Trophoblast cell (in vitro differentiated cells and primary cell): ENCODE data around the gene CCNI.
A peak's percentile ranks its signal among the peaks of the same experiment; 100 is the strongest.

Experiments used
- DNase-seq, 2 donors: peaks; one replicate each; pipeline ENCODE4 v3.0.0-alpha.2; 2016
- H2AFZ ChIP-seq: 2 replicates; pipeline ENCODE4 v1.6.1; 2013; ENCODE audit warnings: low read length, moderate library complexity, mild to moderate bottlenecking; ENCODE audit not compliant: insufficient read depth, poor library complexity
- H2AK5ac ChIP-seq: 2 replicates; pipeline ENCODE4 v1.6.1; 2013; ENCODE audit warnings: mild to moderate bottlenecking, low read length
- H2BK120ac ChIP-seq: 2 replicates; pipeline ENCODE4 v1.6.1; 2013; ENCODE audit warnings: low read length, mild to moderate bottlenecking, moderate library complexity; ENCODE audit not compliant: insufficient read depth, poor library complexity
- H2BK12ac ChIP-seq: 2 replicates; pipeline ENCODE4 v1.6.1; 2013; ENCODE audit warnings: mild to moderate bottlenecking, low read length, moderate library complexity
- H2BK5ac ChIP-seq: 2 replicates; pipeline ENCODE4 v1.6.1; 2013; ENCODE audit warnings: low read length, low read depth, moderate library complexity, mild to moderate bottlenecking; ENCODE audit not compliant: poor library complexity
- H3K14ac ChIP-seq: 2 replicates; pipeline ENCODE4 v1.6.1; 2013; ENCODE audit warnings: mild to moderate bottlenecking, low read length
- H3K18ac ChIP-seq: 2 replicates; pipeline ENCODE4 v1.6.1; 2013; ENCODE audit warnings: mild to moderate bottlenecking, low read length
- H3K23ac ChIP-seq: 2 replicates; pipeline ENCODE4 v1.6.1; 2013; ENCODE audit warnings: low read length
- H3K27ac ChIP-seq: 2 replicates; pipeline ENCODE4 v1.5.1; 2013; ENCODE audit warnings: low read depth, mild to moderate bottlenecking, inconsistent platforms, low read length, moderate library complexity
- H3K27me3 ChIP-seq: 2 replicates; pipeline ENCODE4 v1.6.1; 2013; ENCODE audit warnings: inconsistent platforms, mild to moderate bottlenecking, low read length, moderate library complexity; ENCODE audit not compliant: insufficient read depth
- H3K36me3 ChIP-seq, 2 experiments: 1 replicate in 1 of 2; 2 replicates in 1 of 2; pipeline ENCODE4 v1.6.1; 2013; ENCODE audit warnings: low read length in 2 of 2, mild to moderate bottlenecking in 2 of 2, moderate library complexity in 1 of 2; ENCODE audit not compliant: insufficient read depth in 2 of 2, control insufficient read depth in 1 of 2
- H3K4ac ChIP-seq: 2 replicates; pipeline ENCODE4 v1.6.1; 2013; ENCODE audit warnings: low read depth, mild to moderate bottlenecking, low read length, moderate library complexity
- H3K4me1 ChIP-seq, 2 experiments: 1 replicate in 1 of 2; 2 replicates in 1 of 2; pipeline ENCODE4 v1.6.1; 2013; ENCODE audit warnings: low read length in 2 of 2, mild to moderate bottlenecking in 2 of 2, moderate library complexity in 1 of 2; ENCODE audit not compliant: insufficient read depth in 2 of 2, control insufficient read depth in 1 of 2
- H3K4me2 ChIP-seq: 2 replicates; pipeline ENCODE4 v1.6.1; 2013; ENCODE audit warnings: inconsistent platforms, mild to moderate bottlenecking, low read length, moderate library complexity
- H3K4me3 ChIP-seq: 2 replicates; pipeline ENCODE4 v1.5.1; 2013; ENCODE audit warnings: mild to moderate bottlenecking, low read depth, low read length, inconsistent platforms
- H3K79me1 ChIP-seq: one replicate; pipeline ENCODE4 v1.6.1; 2013; ENCODE audit warnings: low read length
- H3K79me2 ChIP-seq: 2 replicates; pipeline ENCODE4 v1.6.1; 2013; ENCODE audit warnings: low read length, mild to moderate bottlenecking; ENCODE audit not compliant: control insufficient read depth, insufficient read depth, poor library complexity
- H3K9ac ChIP-seq: 2 replicates; pipeline ENCODE4 v1.6.1; 2013; ENCODE audit warnings: mild to moderate bottlenecking, low read length
- H3K9me3 ChIP-seq: 2 replicates; pipeline ENCODE4 v1.6.1; 2013; ENCODE audit warnings: low read depth, mild to moderate bottlenecking, control low read depth, inconsistent platforms, low read length; ENCODE audit not compliant: insufficient read depth
- H4K12ac ChIP-seq: 2 replicates; pipeline ENCODE4 v1.6.1; 2013; ENCODE audit warnings: low read depth, mild to moderate bottlenecking, low read length, moderate library complexity
- H4K8ac ChIP-seq: 2 replicates; pipeline ENCODE4 v1.6.1; 2013; ENCODE audit warnings: low read depth, mild to moderate bottlenecking, low read length, moderate library complexity
- H4K91ac ChIP-seq: one replicate; pipeline ENCODE4 v1.6.1; 2013; ENCODE audit warnings: low read depth, mild to moderate bottlenecking, low read length, moderate library complexity
- WGBS: extraction: QIAGEN DNeasy Blood & Tissue Kit; methylation state at CpG from one replicate; pipeline ENCODE4 v1.1.7; 2013; ENCODE audit warnings: missing lambda C conversion rate; ENCODE audit not compliant: insufficient read length, insufficient coverage; ENCODE audit errors: extremely low coverage; 5-methylcytosine and 5-hydroxymethylcytosine counted together

The CCNI gene

GRCh38 chr4:77022560-77023179, 53.1 kb downstream of the CCNI start:
- Histone ChIP-seq H3K4ac (no peak overlapping the region), H3K27me3 (no peaks in the 10 kb centered on the region), H4K91ac (peak overlapping the region; percentile 41), H2BK5ac (no peak overlapping the region), H3K36me3 (peaks cover 34 to 55% of the 10 kb centered on the region in 2 experiments), H2BK120ac (peak overlapping the region; percentile 14), H3K9me3 (no peaks in the 10 kb centered on the region), H3K4me1 (peaks cover 15 to 19% of the 10 kb centered on the region in 2 experiments), H2AFZ (no peak overlapping the region), H2AK5ac (no peak overlapping the region), H3K79me1 (peaks cover 9% of the 10 kb centered on the region), H3K23ac (no peak overlapping the region), H3K18ac (peak overlapping the region; percentile 33), H4K12ac (no peak overlapping the region), H3K4me2 (no peak overlapping the region), H3K9ac (no peak overlapping the region), H3K27ac (peak overlapping the region; percentile 79), H4K8ac (peak overlapping the region; percentile 28), H3K14ac (peak overlapping the region; percentile 28), H3K4me3 (no peak overlapping the region), H2BK12ac (peak overlapping the region; percentile 10), H3K79me2 (no peaks in the 10 kb centered on the region)
- peak in 1 of 2 donors; percentile 64 for DNase-seq
- WGBS: no CpG with 5 or more reads among the region's 5 CpGs

- Histone ChIP-seq H3K18ac (no peak overlapping the region), H3K23ac (no peak overlapping the region), H3K79me2 (no peaks in the 10 kb centered on the region), H3K4me3 (no peak overlapping the region), H3K9ac (no peak overlapping the region), H3K27ac (peak overlapping the region; percentile 79), H2BK5ac (peak overlapping the region; percentile 0), H3K4me1 (peaks cover 15 to 19% of the 10 kb centered on the region in 2 experiments), H3K27me3 (no peaks in the 10 kb centered on the region), H3K36me3 (peaks cover 30 to 52% of the 10 kb centered on the region in 2 experiments), H2BK12ac (peak overlapping the region; percentile 0), H2BK120ac (no peak overlapping the region), H2AK5ac (no peak overlapping the region), H2AFZ (no peak overlapping the region), H3K4ac (no peak overlapping the region), H3K9me3 (no peaks in the 10 kb centered on the region), H4K8ac (no peak overlapping the region), H4K12ac (no peak overlapping the region), H3K14ac (no peak overlapping the region), H4K91ac (no peak overlapping the region), H3K4me2 (no peak overlapping the region), H3K79me1 (peaks cover 9% of the 10 kb centered on the region)
- WGBS: no CpG with 5 or more reads among the region's 5 CpGs
- DNase-seq: peak; percentile 65 to 82
These were observed 54.1 kb downstream of the CCNI start for GRCh38 chr4:77021614-77022089.

GRCh38 chr4:77020017-77020416, 55.8 kb downstream of the CCNI start:
- WGBS: no CpG with 5 or more reads among the region's 3 CpGs
- DNase-seq: no peak
- H2AK5ac ChIP-seq: no peak overlapping the region
- H3K27me3 ChIP-seq: no peaks in the 10 kb centered on the region
- H3K23ac ChIP-seq: no peak overlapping the region
- peaks cover 9% of the 10 kb centered on the region for H3K79me1 ChIP-seq
- no peak overlapping the region for H2BK5ac ChIP-seq
- H2BK12ac ChIP-seq: no peak overlapping the region
- H3K18ac ChIP-seq: no peak overlapping the region
- H3K27ac ChIP-seq: no peak overlapping the region
- H3K4me1 ChIP-seq: peaks cover 15 to 19% of the 10 kb centered on the region in 2 experiments
- H3K79me2 ChIP-seq: no peaks in the 10 kb centered on the region
- no peak overlapping the region for H3K14ac ChIP-seq
- H2BK120ac ChIP-seq: no peak overlapping the region
- H3K4me3 ChIP-seq: no peak overlapping the region
- H3K9me3 ChIP-seq: no peaks in the 10 kb centered on the region
- H3K9ac ChIP-seq: no peak overlapping the region
- no peak overlapping the region for H2AFZ ChIP-seq
- no peak overlapping the region for H3K4me2 ChIP-seq
- no peak overlapping the region for H4K91ac ChIP-seq
- no peak overlapping the region for H4K12ac ChIP-seq
- H3K36me3 ChIP-seq: peaks cover 29 to 53% of the 10 kb centered on the region in 2 experiments
- H3K4ac ChIP-seq: no peak overlapping the region
- H4K8ac ChIP-seq: no peak overlapping the region

GRCh38 chr4:77015390-77015789, 60.4 kb downstream of the CCNI start:
- no peak overlapping the region for H2AK5ac ChIP-seq
- no peak overlapping the region for H3K4me2 ChIP-seq
- H4K91ac ChIP-seq: no peak overlapping the region
- H3K9ac ChIP-seq: no peak overlapping the region
- H2AFZ ChIP-seq: no peak overlapping the region
- no peak overlapping the region for H3K27ac ChIP-seq
- no CpG with 5 or more reads among the region's 1 CpG for WGBS
- H2BK120ac ChIP-seq: no peak overlapping the region
- no peak for DNase-seq
- H3K4ac ChIP-seq: no peak overlapping the region
- peaks cover 2% of the 10 kb centered on the region for H3K79me2 ChIP-seq
- H3K4me3 ChIP-seq: no peak overlapping the region
- no peak overlapping the region for H3K18ac ChIP-seq
- H3K36me3 ChIP-seq: peaks cover 24 to 42% of the 10 kb centered on the region in 2 experiments
- H3K9me3 ChIP-seq: no peaks in the 10 kb centered on the region
- H3K79me1 ChIP-seq: no peaks in the 10 kb centered on the region
- H2BK5ac ChIP-seq: no peak overlapping the region
- no peak overlapping the region for H2BK12ac ChIP-seq
- H3K23ac ChIP-seq: no peak overlapping the region
- H4K8ac ChIP-seq: no peak overlapping the region
- H4K12ac ChIP-seq: no peak overlapping the region
- H3K27me3 ChIP-seq: no peaks in the 10 kb centered on the region
- no peak overlapping the region for H3K14ac ChIP-seq
- no peaks in the 10 kb centered on the region for H3K4me1 ChIP-seq
